Measurements from ENCODE around the gene MORN1.

The MORN1 gene

DNA sequence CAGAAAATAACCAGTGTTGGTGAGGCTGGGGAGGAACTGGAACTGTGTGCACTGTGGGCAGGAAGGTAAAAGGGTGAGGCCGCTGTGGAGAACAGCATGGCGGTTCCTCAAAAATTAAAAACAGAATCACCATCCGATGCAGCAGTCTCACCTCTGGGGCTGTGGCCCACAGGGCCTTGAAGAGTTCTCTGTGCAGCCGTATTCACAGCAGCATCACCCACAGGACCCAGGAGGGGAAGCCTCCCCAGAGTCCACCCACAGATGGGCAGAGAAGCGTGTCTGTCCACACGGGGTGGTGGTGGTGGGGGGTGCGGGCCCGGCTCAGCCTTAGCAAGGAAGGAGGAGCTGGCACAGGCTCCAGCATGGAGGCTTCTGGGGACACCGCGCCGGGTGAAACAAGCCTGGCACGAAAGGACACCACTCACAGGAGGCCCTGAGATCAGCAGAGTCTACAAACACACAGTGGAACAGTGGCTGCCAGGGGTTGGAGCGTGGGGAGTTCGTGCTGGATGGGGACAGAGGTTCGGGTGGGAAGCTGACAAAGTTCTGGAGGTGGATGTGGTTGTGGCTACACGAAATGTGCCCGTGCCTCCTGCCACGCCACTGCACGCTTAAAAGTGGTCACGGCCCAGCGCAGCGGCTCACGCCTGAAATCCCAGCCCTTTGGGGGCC, 11.5 kb downstream of the MORN1 start:
- H3K27ac Mint-ChIP-seq, result no peak overlapping the region
- H3K9me3 Mint-ChIP-seq, result no peaks in the 10 kb centered on the region
- H3K4me1 Mint-ChIP-seq (ENCODE audit: low read depth), result no peaks in the 10 kb centered on the region
- H3K4me3 Mint-ChIP-seq, result no peak overlapping the region
- no peaks in the 10 kb centered on the region for H3K36me3 Mint-ChIP-seq (ENCODE audit: low read depth)
- H3K27me3 Mint-ChIP-seq (ENCODE audit: low read depth), result no peaks in the 10 kb centered on the region

DNA sequence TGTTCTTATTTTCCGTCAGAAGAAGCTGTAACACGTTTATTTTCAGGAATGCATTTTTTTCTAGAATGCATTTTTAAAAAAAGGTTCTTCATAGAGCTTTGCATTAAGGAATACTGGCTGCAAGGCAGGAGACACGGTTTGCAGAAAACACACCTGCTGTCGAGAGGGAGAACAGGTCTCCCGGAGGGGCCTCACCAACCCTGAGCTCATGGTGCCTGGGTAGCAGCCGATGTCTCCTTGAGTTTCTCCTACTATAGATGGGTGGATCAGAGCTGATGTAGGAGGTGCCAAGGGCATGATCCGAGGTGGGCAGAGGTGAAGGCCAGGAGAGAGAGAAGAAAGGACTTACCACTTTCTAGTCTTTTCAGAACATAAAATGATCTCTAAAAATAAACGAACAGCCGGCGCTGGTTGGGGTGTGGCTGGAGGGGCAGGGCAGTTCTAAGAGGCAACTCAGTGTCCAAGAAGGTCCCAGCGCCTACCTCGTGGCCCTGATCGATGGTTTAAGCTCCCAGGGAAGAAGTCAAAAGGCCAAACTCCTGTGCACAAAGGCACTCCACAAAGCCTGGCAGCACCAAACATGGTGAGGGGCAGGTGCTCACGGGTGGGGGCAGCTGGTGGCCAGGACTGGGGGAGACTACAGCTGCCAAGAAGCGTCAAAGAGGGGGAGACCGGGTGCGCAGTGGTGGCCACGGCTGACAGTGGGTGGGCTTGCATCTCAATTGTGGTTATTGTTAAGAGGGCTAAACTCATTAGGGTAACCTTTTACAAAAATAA, 12.2 kb downstream of the MORN1 start:
- Mint-ChIP-seq H3K27ac (no peak overlapping the region), H3K27me3 (ENCODE audit: low read depth) (no peaks in the 10 kb centered on the region), H3K4me3 (no peak overlapping the region), H3K9me3 (no peaks in the 10 kb centered on the region), H3K4me1 (ENCODE audit: low read depth) (no peaks in the 10 kb centered on the region), H3K36me3 (ENCODE audit: low read depth) (no peaks in the 10 kb centered on the region)

DNA sequence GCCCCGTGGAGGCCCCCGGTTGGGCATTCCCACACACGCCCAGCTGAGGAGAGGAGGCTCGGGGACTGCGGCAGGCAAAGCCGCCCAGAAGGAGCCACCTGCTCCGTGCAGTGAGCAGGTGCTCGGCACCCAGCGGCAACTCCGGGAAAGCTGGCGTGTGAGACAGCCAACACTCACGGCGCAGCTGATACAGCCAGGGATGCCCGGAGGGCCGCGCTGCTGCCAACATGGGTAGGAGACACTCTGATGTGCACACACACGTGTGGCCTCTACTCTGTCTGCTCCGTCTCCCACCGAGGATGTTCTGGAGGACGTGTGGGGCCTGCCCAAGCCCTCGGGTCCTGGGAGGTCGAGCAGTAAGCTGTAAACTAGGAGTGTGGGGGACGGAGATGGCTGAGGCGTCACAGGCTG, 12.9 kb downstream of the MORN1 start:
- H3K27me3 Mint-ChIP-seq (ENCODE audit: low read depth), result no peaks in the 10 kb centered on the region
- H3K36me3 Mint-ChIP-seq (ENCODE audit: low read depth), result no peaks in the 10 kb centered on the region
- no peaks in the 10 kb centered on the region for H3K9me3 Mint-ChIP-seq
- H3K4me1 Mint-ChIP-seq (ENCODE audit: low read depth), result no peaks in the 10 kb centered on the region
- no peak overlapping the region for H3K27ac Mint-ChIP-seq
- H3K4me3 Mint-ChIP-seq, result no peak overlapping the region

DNA sequence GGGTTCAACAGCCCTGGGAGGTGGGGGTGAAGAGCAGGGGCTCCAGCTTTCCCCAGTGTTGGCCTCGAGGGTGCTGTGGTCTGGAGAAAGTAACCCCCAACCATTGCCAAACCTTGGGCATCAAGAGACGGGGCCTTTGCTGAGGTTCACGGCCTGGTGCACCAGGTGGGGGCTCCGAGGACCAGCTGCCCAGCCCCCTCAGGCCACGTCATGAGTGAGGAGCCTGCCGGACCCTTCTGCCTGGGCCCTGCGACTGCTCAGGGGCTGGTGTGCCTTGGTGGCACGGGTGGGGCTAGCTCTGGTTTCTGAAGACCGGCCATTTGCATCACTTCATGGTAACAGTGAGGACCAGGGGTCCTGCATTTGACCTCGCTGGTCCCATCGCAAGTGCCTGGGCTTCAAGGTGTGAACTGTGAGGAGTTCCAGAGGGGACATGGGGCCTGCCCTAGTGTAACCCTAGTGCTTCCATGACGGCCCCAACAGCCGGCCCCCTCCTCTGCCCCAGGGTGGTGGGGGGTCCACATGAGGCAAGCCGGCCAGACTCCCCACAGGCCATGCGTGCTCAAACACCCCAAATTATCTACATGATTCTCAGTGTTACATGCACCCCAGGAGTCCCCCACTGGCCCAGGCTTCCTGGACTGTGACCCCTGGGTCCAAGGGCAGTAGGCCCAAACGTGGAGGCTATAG, 13.5 kb downstream of the MORN1 start:
- Mint-ChIP-seq H3K27me3 (ENCODE audit: low read depth) (no peaks in the 10 kb centered on the region), H3K9me3 (no peaks in the 10 kb centered on the region), H3K4me3 (no peak overlapping the region), H3K4me1 (ENCODE audit: low read depth) (no peaks in the 10 kb centered on the region), H3K36me3 (ENCODE audit: low read depth) (no peaks in the 10 kb centered on the region), H3K27ac (no peak overlapping the region)

- no peak overlapping the region for H3K4me3 Mint-ChIP-seq
- no peaks in the 10 kb centered on the region for H3K27me3 Mint-ChIP-seq (ENCODE audit: low read depth)
- H3K9me3 Mint-ChIP-seq, result no peaks in the 10 kb centered on the region
- no peaks in the 10 kb centered on the region for H3K4me1 Mint-ChIP-seq (ENCODE audit: low read depth)
- no peak overlapping the region for H3K27ac Mint-ChIP-seq
- H3K36me3 Mint-ChIP-seq (ENCODE audit: low read depth), result no peaks in the 10 kb centered on the region
Observed at GRCh38 chr1:2376931-2377672, 14.3 kb downstream of the MORN1 start.

DNA sequence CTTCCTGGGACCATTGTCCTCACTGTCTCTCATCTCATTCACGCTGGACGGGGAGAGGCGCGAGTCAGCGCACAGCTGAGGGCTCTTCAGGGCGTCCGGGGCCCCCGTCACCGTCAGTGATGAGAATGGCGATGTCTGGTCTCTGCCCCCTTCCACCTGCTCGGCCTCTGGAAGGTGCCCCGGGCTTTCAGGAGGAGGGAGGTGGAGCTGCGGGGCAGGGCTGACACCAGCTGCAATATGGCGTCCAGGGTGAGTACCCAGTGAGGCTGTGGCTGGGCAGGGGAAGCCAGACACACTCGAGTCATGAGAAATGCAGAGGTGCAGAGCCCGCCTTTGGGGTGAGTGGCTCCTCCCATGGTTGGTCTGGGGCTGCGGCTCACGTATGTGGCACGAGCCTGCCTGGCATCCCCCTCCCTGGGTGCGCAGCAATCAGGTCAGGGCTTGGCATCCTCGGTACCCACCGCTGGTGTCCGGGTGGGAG, 15.1 kb downstream of the MORN1 start:
- no peak overlapping the region for H3K4me3 Mint-ChIP-seq
- no peaks in the 10 kb centered on the region for H3K27me3 Mint-ChIP-seq (ENCODE audit: low read depth)
- H3K4me1 Mint-ChIP-seq (ENCODE audit: low read depth), result no peaks in the 10 kb centered on the region
- no peaks in the 10 kb centered on the region for H3K9me3 Mint-ChIP-seq
- H3K36me3 Mint-ChIP-seq (ENCODE audit: low read depth), result no peaks in the 10 kb centered on the region
- H3K27ac Mint-ChIP-seq, result no peak overlapping the region

GRCh38 chr1:2375923-2376260, 15.5 kb downstream of the MORN1 start:
- H3K9me3 Mint-ChIP-seq, result no peaks in the 10 kb centered on the region
- H3K27me3 Mint-ChIP-seq (ENCODE audit: low read depth), result no peaks in the 10 kb centered on the region
- no peak overlapping the region for H3K4me3 Mint-ChIP-seq
- no peak overlapping the region for H3K27ac Mint-ChIP-seq
- no peaks in the 10 kb centered on the region for H3K36me3 Mint-ChIP-seq (ENCODE audit: low read depth)
- H3K4me1 Mint-ChIP-seq (ENCODE audit: low read depth), result no peaks in the 10 kb centered on the region

GRCh38 chr1:2375246-2375922, 16.0 kb downstream of the MORN1 start:
- no peaks in the 10 kb centered on the region for H3K27me3 Mint-ChIP-seq (ENCODE audit: low read depth)
- no peaks in the 10 kb centered on the region for H3K9me3 Mint-ChIP-seq
- H3K27ac Mint-ChIP-seq, result no peak overlapping the region
- H3K4me1 Mint-ChIP-seq (ENCODE audit: low read depth), result no peaks in the 10 kb centered on the region
- no peaks in the 10 kb centered on the region for H3K36me3 Mint-ChIP-seq (ENCODE audit: low read depth)
- no peak overlapping the region for H3K4me3 Mint-ChIP-seq

GRCh38 chr1:2374252-2375155, 16.9 kb downstream of the MORN1 start:
- no peak overlapping the region for H3K27ac Mint-ChIP-seq
- H3K4me3 Mint-ChIP-seq, result no peak overlapping the region
- no peaks in the 10 kb centered on the region for H3K4me1 Mint-ChIP-seq (ENCODE audit: low read depth)
- H3K36me3 Mint-ChIP-seq (ENCODE audit: low read depth), result no peaks in the 10 kb centered on the region
- no peaks in the 10 kb centered on the region for H3K9me3 Mint-ChIP-seq
- no peaks in the 10 kb centered on the region for H3K27me3 Mint-ChIP-seq (ENCODE audit: low read depth)

DNA sequence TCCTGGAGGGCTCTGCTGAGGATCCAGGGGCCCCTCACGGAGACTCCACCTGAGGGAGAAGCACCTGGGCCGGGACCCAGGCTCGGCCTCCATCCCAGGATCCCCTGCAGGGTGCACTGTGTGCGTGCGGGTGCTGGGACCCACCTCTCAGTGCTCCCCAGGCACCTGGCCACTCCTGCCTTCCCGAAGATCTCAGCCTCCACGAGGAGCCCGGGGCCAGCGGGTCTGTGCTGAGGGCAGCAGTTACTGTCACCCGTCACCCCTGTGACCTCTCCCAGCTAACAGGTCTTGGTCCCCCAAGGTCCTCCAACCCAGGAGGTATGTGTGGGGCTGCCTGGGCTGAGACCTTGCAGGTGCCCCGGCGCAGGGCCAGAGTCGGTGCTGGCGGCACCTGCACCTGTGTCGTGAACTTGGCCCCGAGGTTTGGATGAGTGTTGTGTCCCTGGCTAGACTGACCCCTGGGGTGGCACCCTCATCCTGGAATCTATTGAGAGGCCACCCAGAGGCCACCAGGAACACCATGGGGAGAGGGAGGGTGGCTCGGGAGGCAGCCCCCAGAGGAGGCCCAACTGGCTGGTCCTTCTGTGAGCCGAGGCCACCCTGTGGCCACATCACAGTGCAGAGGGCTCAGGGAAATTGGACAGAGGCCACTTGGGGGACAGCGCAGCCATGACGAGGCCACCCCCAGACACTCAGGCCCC, 17.7 kb downstream of the MORN1 start:
- no peak overlapping the region for H3K27ac Mint-ChIP-seq
- H3K27me3 Mint-ChIP-seq (ENCODE audit: low read depth), result no peaks in the 10 kb centered on the region
- H3K9me3 Mint-ChIP-seq, result no peaks in the 10 kb centered on the region
- no peak overlapping the region for H3K4me3 Mint-ChIP-seq
- no peaks in the 10 kb centered on the region for H3K36me3 Mint-ChIP-seq (ENCODE audit: low read depth)
- no peaks in the 10 kb centered on the region for H3K4me1 Mint-ChIP-seq (ENCODE audit: low read depth)

DNA sequence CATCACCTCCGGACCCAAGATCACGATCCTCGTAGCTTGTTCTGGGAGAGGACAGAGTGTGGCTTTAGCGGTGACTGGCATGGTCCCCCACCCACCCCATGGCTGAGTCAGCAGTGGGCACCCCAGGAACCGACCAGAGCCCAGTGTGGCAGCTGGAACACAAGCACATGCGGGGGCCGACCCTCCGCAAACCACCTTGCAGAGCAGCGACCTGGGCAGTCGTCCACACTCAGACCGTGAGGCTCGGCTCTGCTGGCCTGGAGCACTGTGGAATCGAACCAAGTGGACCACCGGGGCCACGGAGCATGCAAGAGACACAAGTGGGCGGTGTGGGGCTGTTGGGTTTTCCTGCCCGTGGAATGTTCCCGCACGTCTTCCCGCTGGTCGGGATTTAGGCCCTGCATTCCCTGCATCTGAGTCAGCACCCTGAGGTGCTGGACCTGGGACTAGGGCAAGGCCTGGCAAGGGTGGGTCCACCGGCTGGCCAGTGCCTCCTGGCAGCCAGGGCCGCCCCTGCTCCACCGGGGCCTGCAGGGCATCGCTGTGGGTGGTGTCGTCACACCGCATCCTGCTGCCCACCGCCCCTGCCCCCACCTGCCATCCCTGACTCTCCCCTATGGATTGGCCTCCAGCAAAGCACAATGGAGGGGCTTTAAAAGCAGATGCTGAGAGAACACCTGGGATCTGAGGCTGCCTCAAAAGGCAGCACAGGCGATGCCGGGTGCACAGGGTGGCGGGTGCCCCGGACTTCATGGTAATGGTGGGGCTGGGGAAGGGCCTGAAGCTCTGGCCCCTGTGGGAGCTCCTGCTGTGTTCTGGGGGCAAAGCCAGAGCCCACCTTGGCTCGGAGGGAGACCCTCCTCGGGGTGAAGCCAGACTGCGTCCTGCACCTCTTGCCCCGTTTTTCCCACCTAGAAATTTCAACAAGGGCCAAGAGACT, 18.5 kb downstream of the MORN1 start:
- Mint-ChIP-seq H3K4me3 (no peak overlapping the region), H3K9me3 (no peaks in the 10 kb centered on the region), H3K36me3 (ENCODE audit: low read depth) (no peaks in the 10 kb centered on the region), H3K4me1 (ENCODE audit: low read depth) (no peaks in the 10 kb centered on the region), H3K27ac (no peak overlapping the region), H3K27me3 (ENCODE audit: low read depth) (no peaks in the 10 kb centered on the region)

DNA sequence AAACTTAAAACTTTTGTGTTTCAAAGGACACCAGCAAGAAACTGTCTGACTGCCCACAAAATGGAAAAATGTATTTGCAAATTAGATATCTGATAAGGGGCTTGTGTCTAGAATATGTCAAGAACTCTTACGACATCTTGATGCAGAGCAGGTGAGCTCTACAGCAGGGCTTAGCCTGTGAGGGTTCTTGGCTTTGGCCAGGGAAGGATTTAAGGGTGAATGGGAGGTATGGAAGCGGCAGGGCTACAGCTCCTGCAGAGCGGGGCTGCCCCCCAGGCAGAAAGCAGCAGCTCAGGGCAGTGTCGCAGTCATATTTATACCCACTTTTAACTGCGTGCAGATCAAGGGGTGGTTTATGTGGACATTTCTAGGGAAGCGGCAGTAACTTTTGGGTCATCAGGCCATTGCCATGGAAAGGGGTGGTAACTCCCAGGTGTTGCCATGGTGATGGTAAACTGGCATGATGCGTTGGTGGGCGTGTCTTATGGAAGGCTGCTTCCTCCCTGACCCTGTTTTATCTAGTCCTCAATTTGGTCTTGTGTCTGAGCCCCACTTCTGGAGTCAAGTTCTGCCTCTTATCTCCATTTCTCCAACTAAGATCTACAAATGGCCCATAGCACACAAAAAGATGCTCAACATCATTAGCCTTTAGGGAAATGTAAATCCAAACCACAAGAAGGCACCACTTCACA, 23.2 kb downstream of the MORN1 start:
- Mint-ChIP-seq H3K4me1 (ENCODE audit: low read depth) (no peaks in the 10 kb centered on the region), H3K27me3 (ENCODE audit: low read depth) (no peaks in the 10 kb centered on the region), H3K4me3 (no peak overlapping the region), H3K36me3 (ENCODE audit: low read depth) (no peaks in the 10 kb centered on the region), H3K27ac (no peak overlapping the region), H3K9me3 (peaks cover 5% of the 10 kb centered on the region)

All from T-helper 1 cell treated with Interleukin-12 subunit alpha and Interleukin-12 subunit beta and Interleukin-4 antibody, amounts not matched to agents 30 μg/mL and 1 μg/mL, for 36 hours (primary cell).